Bone marrow (tissue), 2 donors: ENCODE data around the gene KCTD3.

Experiments used
- DNase-seq, 2 donors: peaks; one replicate each; lab custom pipeline; 2025; lab: John Stamatoyannopoulos, UW

The KCTD3 gene

DNA sequence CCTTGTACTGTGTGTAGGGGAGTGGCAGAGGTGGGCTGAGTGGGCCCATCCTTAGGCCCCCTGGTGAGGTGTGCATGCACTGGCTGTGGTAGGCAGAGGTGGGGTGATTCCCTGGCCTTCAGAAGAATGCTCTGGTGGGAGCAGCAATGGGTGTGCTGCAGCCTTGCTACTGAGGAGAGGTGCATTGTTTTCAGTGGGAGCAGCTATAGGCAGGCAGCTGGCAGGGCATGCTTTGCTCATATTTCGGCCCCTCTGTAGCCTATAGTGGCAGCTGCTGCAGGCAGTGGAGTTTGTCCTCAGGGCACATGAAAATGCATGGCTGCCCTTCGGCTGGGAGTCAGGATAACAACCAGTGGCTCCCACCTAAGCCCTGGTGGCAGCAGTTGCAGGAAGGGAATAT, 10.1 kb upstream of the KCTD3 start:
- DNase-seq = no peak

DNA sequence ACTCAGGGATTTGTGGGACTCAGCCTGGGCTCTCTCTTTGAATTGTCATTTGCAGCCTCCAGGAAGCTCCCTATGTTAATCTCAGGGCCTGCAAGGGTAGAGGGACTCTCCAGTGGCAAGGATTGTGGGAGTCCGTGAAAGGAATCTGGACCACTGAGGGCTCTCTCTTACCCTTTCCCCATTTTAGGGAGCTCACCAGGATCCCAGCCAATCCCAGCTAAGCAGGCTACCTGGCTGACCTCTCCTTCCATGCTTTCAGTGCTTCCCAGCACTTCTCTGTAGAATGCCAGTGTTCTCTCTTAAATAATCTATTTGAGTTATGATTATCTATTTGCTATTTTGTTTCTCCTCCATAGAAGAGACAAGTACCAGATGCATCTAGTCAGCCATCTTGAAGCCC, 9.6 kb upstream of the KCTD3 start:
- DNase-seq = no peak

DNA sequence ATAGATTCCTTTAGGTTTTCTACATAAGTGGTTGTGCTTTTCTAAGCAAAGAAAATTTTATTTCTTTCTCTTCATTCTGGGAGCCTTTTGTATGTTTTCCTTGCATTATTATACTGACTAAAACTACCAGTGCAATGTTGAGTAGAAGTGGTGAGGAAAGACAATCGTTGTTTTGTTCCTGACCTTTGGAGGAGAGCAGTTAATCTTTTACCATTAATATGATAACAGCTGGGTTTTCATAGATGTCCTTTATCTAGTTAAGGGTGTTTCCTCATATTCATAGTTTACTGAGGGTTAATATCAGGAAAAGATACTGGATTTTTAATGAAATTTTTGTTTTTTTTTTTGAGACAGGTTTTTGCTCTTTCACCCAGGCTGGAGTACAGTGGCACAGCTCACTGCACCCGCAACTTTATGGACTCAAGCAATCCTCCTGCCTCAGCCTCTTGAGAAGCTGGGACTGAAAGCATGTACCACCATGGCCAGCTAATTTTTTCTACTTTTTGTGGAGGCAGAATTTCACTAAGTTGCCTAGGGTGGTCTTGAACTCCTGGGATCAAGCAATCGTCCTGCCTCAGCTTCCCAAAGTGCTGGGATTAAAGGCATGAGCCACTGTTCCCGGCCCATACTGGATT, 9.0 kb upstream of the KCTD3 start:
- DNase-seq = no peak

GRCh38 chr1:215567491-215568298, 591 bp downstream of the KCTD3 start:
- peak; percentile 8 to 59 for DNase-seq

DNA sequence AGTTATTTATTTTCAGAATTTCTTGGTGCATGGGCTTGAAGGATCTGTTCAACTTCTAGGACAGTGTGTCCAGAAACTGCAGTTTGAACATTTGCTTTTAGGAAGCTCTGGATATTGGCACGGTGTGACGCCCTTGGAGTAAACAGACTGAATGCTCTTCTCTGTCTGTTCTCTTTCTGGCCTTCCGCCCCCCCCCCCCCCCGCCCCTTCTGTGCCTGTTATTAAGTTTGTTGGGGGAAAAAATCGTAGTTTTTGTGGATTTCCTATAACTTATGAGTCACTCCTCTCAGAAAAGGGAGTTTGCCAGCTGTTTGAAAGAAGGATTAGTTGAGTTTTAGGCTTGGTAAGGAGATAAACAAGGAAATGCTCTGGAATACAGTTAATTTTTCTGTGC, 1.2 kb downstream of the KCTD3 start:
- peak in 1 of 2 donors; percentile 44 for DNase-seq

DNA sequence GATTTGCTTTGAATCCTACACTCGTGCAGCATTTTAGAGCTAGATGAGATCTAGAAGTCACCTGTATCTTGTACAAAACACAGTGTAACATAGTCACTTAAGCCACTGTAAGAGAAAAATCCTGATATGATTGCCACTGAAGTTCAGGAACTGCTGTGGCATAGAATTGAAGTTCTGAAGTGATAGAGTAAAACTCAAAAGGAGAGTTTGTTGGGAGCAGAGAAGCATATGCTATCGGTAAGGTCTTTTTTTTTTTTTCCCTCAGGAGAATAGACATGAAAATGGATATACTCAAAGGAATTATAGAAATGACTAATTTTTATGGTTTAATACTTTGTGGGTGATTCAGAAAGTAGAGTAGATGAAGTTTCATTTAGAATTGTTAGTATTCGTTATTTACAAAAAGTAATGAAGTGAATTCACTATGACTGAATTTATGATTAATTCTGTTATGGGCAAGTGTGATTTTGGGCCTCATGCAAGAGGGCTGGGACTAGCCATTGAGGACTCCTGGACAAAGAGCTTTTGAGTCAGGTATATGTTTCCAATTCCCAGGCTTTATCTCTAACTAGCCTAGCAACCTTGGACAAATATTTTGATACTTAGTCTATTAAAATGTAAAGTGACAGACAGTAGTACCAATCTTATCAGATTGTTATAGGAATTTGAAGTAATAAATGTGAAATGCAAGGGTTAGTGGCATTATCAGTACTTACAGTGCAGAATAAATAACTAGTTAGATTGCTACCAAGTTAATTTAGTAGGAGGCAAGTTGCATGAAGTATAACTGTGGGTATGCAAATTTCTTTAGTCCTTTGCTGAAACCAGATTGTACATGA, 3.1 kb downstream of the KCTD3 start:
- DNase-seq = no peak

DNA sequence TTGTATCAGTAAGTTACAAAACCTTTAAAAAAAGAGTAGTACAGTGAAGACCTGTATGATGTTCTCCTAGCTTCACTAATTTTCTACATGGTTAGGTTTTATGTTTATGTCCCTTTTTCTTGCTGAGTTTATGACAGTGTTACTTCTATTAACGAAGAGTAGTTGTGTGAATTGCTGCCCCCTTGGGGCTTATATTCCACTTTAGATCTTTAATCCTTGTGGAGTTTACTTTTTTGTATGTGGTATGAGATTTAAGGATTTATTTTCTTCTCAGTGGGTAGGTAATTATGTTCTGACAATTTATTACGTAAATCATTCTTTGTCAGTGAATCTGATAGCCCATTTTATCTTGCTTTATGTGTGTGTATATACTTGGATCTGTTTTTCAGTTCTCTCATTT, 14.8 kb downstream of the KCTD3 start:
- DNase-seq = no peak

- DNase-seq = no peak
These were observed 16.2 kb downstream of the KCTD3 start for GRCh38 chr1:215583185-215583749.

GRCh38 chr1:215584389-215584788, 17.3 kb downstream of the KCTD3 start:
- no peak for DNase-seq

- DNase-seq = no peak
These were observed 22.7 kb downstream of the KCTD3 start for GRCh38 chr1:215589650-215590435.

DNA sequence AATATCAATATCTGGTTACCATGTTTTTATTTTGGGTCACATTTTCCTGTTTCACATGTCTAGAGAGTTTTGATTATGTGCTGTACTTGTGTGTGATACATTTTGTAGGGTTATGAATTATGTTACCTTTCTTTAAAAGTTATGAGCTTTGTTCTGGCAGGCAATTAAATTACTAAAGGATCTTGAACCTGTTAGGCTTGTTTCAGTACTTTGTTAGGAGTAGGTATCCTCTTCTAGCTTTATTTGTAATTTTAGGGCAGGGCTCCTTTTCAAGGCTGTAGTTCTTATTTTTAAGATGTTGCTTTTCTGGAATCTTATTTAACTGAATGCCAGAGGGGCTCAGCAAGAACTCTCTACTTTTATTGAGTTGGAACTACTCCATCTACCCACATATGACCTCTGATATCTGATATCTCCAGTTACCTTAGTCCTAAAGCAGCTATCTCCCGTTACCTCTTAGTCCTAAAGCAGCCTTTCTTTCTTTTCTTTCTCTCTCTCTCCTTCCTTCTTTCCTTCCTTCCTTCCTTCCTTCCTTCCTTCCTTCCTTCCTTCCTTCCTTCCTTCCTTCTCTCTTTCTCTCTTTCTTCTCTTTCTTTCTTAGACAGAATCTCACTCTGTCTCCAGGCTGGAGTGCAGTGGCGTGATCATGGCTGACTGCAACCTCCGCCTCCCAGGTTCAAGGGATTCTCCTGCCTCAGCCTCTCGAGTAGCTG, 23.8 kb downstream of the KCTD3 start:
- no peak for DNase-seq

DNA sequence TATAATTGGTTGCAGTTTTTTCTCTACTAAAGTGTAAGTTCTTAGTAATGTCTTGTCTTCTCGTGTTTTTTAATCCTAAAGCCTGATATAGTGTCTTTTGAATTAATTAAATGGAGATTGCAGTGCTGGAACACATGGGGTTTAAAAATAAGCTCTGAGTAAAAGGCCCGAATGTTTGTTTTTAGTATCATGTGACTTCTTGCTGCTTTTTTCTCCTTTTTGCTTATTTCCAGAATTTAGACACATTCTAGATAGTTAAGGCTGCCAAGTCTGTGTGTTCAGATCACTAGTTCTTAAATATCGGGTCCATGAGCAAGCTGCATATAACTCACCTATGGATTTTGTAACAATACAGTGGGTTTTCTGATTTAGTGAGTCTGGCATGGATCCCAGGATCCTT, 27.5 kb downstream of the KCTD3 start:
- DNase-seq = no peak

GRCh38 chr1:215595231-215595630, 28.1 kb downstream of the KCTD3 start:
- no peak for DNase-seq

DNA sequence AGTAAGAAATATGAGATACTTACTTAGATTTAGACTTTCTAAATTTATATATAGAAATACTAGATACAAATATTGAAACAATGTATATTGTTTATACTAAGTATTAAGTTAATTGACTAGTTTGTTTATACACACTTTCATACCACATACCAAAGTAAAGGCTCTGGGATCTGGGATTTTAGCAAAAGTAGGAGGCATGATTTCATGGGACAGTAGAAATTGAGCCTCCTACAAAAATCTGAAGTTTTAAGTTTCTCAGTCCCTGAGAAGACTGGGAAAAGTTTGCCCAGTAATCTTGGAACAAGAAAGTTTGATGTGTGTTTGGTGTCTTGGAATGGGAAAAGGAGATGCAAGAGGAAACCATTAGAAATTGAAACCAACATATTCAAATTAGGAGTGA, 30.9 kb downstream of the KCTD3 start:
- no peak for DNase-seq

GRCh38 chr1:215599418-215600074, 32.4 kb downstream of the KCTD3 start:
- DNase-seq = no peak

GRCh38 chr1:215600258-215600792, 33.2 kb downstream of the KCTD3 start:
- no peak for DNase-seq

DNA sequence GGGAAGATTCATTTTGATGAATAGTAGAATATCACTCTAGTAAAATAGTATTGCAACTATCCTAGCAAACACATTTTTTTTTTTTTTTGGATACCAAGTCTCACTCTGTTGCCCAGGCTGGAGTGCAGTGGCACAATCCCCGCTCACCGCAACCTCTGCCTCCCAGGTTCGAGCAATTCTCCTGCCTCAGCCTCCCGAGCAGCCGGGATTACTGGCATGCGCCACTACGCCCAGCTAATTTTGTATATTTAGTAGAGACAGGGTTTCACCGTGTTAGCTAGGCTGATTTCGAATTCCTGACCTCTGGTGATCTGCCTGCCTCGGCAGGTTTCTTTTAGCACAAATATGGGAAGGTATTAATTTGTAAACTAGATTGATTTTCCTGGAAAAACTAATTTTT, 33.8 kb downstream of the KCTD3 start:
- no peak for DNase-seq

- DNase-seq = no peak
These were observed 34.2 kb downstream of the KCTD3 start for GRCh38 chr1:215601276-215601675.

DNA sequence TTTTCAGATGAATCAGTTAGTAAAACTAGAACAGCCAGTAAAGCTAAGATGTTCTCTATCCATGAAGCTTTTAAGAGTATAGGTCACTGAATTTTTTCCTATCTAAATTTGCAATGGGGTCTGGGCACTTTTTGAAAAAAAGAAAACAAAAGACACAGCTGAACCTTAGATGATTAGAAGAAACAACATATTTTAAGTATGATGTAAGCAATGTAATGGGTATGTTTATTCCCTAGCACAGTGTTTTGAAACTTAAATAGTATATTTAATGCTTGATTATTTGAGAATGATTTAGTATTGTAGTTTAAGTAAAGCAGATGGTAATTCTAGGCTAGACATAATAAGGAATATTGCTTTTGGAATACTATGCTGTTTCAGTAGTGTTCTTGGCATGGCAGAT, 36.2 kb downstream of the KCTD3 start:
- no peak for DNase-seq

DNA sequence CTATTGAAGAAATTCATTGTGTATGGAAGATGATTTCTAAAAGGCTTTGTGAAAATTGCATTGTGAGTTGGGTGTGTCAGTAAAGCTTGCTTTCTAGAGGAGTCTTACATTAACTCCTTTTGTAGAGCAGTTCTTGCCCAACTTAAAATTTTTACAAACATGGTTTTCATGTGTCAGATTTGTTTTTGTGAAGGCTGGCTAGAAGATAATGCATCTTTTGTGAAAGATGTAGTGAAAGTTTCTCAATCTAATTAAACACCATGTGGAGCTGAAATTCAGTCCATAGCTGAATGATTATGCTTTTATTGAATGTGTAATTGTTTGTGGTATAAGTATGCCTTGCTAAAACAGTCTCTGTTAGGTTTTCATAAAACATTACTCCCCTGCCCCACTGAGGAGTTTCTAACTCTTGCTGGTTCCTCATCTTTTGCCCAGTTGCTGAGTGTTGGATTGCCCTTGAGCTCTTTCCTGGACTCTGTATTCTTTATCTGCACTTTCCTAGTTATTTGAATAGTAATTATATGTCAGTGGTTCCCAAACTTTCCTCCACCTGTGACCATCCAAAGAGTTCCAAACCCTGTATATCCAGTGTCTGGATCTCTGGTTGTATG, 38.0 kb downstream of the KCTD3 start:
- no peak for DNase-seq
